Endodermal cell (in vitro differentiated cells): ENCODE data around the gene AKT1S1. TPM values are rescaled to one million over a fixed set of nuclear protein-coding genes. Genes with fewer than 3 reads are reported as not detected.

Experiments
- DNase-seq: peaks from one replicate; pipeline ENCODE4 v3.0.0-alpha.2; 2017
- H3K27ac ChIP-seq: 2 replicates; pipeline ENCODE4 v1.5.1; 2013; ENCODE audit warnings: mild to moderate bottlenecking, low read depth, low read length, moderate library complexity
- H3K27me3 ChIP-seq: 2 replicates; pipeline ENCODE4 v1.6.1; 2013; ENCODE audit warnings: mild to moderate bottlenecking, low read length, moderate library complexity; ENCODE audit not compliant: insufficient read depth, control insufficient read depth, poor library complexity, severe bottlenecking
- H3K36me3 ChIP-seq: 2 replicates; pipeline ENCODE4 v1.7.0; 2013; ENCODE audit warnings: mild to moderate bottlenecking, low read length, moderate library complexity; ENCODE audit not compliant: control insufficient read depth, insufficient read depth
- H3K4me1 ChIP-seq: one replicate; pipeline ENCODE4 v1.7.0; 2013; ENCODE audit warnings: low read length; ENCODE audit not compliant: control insufficient read depth, insufficient read depth
- H3K4me3 ChIP-seq: 2 replicates; pipeline ENCODE4 v1.5.1; 2013; ENCODE audit warnings: mild to moderate bottlenecking, low read length, moderate library complexity
- H3K9ac ChIP-seq: 2 replicates; pipeline ENCODE4 v1.6.1; 2013; ENCODE audit warnings: mild to moderate bottlenecking, low read length, moderate library complexity; ENCODE audit not compliant: poor library complexity, severe bottlenecking; ENCODE audit errors: extremely low read depth
- H3K9me3 ChIP-seq: 2 replicates; pipeline ENCODE4 v1.6.1; 2013; ENCODE audit warnings: mild to moderate bottlenecking, low read length, moderate library complexity; ENCODE audit not compliant: control insufficient read depth
- H3K27ac Mint-ChIP-seq: 2 replicates; pipeline ENCODE4 v1.8.0; 2020; ENCODE audit warnings: mixed read lengths
- H3K27me3 Mint-ChIP-seq: 2 replicates; pipeline ENCODE4 v1.8.0; 2021; ENCODE audit warnings: mild to moderate bottlenecking, mixed read lengths; ENCODE audit not compliant: insufficient read depth
- H3K36me3 Mint-ChIP-seq: 2 replicates; pipeline ENCODE4 v1.8.0; 2020; ENCODE audit warnings: low read depth, mixed read lengths
- H3K4me1 Mint-ChIP-seq: 2 replicates; pipeline ENCODE4 v1.8.0; 2020; ENCODE audit warnings: mixed read lengths
- H3K4me3 Mint-ChIP-seq: 2 replicates; pipeline ENCODE4 v1.8.0; 2020; ENCODE audit warnings: mild to moderate bottlenecking, moderate library complexity, mixed read lengths
- H3K9me3 Mint-ChIP-seq: 2 replicates; pipeline ENCODE4 v1.8.0; 2020; ENCODE audit warnings: mild to moderate bottlenecking, mixed read lengths
- WGBS, 2 experiments: methylation state at CpG; one replicate each; pipeline versions ENCODE4 v1.1.5 to v1.1.7; 2013; ENCODE audit warnings: missing lambda C conversion rate in 2 of 2, mixed read lengths in 1 of 2; ENCODE audit not compliant: insufficient coverage in 1 of 2, insufficient read length in 1 of 2; 5-methylcytosine and 5-hydroxymethylcytosine counted together
- total RNA-seq, 2 donors: library from RNA; stranded (reverse); fragmentation: NEBNext Ultra II Directional in 1 of 2; extraction: Animal tissue kit (Norgen Biotek cat#: 25700) in 1 of 2; gene quantifications; 2 replicates in 1 of 2; 3 replicates in 1 of 2; pipeline ENCODE4 v1.2.1, GENCODE V29; 2021
- TF ChIP-seq, protein P1 (sequence below): fragments of 200-600 bp; sonication (generic); conservative IDR thresholded peaks from 2 replicates; pipeline ENCODE4 v1.5.0; 2021; ENCODE audit warnings: antibody characterized with exemption, mild to moderate bottlenecking

AKT1S1 gene
- total RNA-seq, 2 donors from 2014 or later: 41.3 to 47.0 TPM

DNA sequence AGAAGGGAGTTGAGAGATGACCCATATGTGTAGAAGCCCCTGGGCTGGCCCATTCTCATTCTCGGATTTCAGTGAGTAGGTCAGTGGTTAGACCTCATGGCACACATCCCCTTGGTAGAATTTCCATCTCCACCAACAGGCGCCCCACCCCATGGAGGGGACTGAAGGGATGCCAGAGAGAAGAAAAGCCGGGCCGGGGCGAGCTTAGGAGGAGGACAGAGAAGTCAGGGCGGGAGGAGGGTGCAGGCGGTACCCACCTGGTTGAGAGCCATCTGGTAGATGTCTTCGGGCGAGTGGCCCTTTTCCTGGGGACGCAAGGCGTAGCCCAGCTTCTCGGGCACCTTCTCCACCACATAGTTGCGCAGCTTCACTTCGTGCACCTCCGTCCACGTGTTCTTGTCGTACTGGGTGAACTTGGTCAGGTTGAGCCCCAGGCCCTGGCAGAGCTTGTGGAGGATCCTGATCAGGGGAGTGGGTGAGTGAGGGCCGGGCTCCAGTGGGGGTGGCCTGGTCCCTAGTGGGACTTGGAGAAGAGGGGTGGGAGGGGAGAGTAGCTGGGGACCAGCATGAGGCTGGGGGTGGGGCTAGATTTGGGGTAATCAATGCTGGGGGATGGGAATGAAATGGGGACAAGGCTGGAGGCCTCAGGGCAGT, 17.0 kb upstream of the AKT1S1 start:
- Histone ChIP-seq H3K9ac (no peak overlapping the region), H3K9me3 (no peaks in the 10 kb centered on the region), H3K27ac (no peak overlapping the region), H3K36me3 (no peaks in the 10 kb centered on the region), H3K4me3 (no peak overlapping the region), H3K4me1 (no peaks in the 10 kb centered on the region), H3K27me3 (no peaks in the 10 kb centered on the region)
- Mint-ChIP-seq H3K9me3 (peaks cover 5% of the 10 kb centered on the region), H3K36me3 (peaks cover 3% of the 10 kb centered on the region), H3K27me3 (peaks cover 56% of the 10 kb centered on the region), H3K27ac (no peak overlapping the region), H3K4me3 (no peak overlapping the region), H3K4me1 (no peaks in the 10 kb centered on the region)
- TF ChIP-seq, protein P1, sequence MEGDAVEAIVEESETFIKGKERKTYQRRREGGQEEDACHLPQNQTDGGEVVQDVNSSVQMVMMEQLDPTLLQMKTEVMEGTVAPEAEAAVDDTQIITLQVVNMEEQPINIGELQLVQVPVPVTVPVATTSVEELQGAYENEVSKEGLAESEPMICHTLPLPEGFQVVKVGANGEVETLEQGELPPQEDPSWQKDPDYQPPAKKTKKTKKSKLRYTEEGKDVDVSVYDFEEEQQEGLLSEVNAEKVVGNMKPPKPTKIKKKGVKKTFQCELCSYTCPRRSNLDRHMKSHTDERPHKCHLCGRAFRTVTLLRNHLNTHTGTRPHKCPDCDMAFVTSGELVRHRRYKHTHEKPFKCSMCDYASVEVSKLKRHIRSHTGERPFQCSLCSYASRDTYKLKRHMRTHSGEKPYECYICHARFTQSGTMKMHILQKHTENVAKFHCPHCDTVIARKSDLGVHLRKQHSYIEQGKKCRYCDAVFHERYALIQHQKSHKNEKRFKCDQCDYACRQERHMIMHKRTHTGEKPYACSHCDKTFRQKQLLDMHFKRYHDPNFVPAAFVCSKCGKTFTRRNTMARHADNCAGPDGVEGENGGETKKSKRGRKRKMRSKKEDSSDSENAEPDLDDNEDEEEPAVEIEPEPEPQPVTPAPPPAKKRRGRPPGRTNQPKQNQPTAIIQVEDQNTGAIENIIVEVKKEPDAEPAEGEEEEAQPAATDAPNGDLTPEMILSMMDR: no peak
- WGBS, 2 experiments: 87 to 94% methylated on average over 7 to 18 of the region's 18 CpGs
- DNase-seq: no peak

DNA sequence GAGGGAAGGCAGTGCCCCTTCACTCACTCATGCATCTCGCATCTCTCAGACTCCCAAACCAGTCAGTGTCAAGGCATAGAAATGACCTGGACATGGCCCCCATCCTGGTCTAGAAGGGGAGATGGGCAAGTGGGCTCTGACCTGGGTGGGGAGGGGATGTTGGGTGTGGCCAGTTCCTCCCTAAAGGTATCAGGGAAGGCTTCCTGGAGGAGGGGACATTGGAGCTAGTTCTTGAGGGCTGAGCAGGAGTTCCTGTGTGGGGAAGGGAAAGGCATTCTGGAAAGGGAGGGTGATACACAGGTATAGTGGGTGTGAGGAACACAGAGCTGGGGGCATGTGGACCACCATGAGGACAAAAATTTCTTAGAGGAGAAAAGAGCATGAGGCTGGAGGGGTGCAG, 15.6 kb upstream of the AKT1S1 start:
- no peak overlapping the region for H3K27ac ChIP-seq
- no peaks in the 10 kb centered on the region for H3K4me1 ChIP-seq
- TF ChIP-seq, protein P1: no peak
- WGBS, 2 experiments: 100% methylated on average over 1 of the region's 1 CpG; no CpG with 5 or more reads in 1 of the 2 experiments
- Mint-ChIP-seq H3K4me3 (no peak overlapping the region), H3K36me3 (peaks cover 9% of the 10 kb centered on the region), H3K4me1 (no peaks in the 10 kb centered on the region), H3K9me3 (peaks cover 5% of the 10 kb centered on the region), H3K27me3 (peaks cover 58% of the 10 kb centered on the region), H3K27ac (no peak overlapping the region)
- no peaks in the 10 kb centered on the region for H3K27me3 ChIP-seq
- H3K9ac ChIP-seq: no peak overlapping the region
- DNase-seq: no peak
- H3K9me3 ChIP-seq: no peaks in the 10 kb centered on the region
- no peak overlapping the region for H3K4me3 ChIP-seq
- no peaks in the 10 kb centered on the region for H3K36me3 ChIP-seq

DNA sequence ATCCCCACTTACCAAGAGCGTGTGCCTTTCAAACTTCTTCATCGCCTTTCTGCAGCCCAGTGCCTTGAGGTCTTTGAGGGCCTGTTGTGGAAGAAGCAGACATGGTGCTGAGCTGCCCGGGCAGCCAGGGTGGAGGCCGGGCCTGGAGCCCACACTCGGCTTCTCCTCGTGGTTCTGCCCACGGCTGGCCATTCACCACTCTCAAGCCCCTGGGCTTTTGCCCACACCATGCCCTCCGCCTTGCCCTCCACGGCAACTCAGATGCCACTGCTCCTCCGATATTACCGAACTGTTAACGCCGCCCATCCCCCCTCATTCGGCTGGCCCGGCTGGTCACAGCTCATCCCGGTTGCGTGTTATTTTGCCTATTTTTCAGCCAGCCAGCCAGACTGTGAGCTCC, 14.2 kb upstream of the AKT1S1 start:
- Histone ChIP-seq H3K4me1 (no peaks in the 10 kb centered on the region), H3K4me3 (no peak overlapping the region), H3K27ac (no peak overlapping the region), H3K9me3 (no peaks in the 10 kb centered on the region), H3K27me3 (no peaks in the 10 kb centered on the region), H3K36me3 (peaks cover under 1% of the 10 kb centered on the region), H3K9ac (no peak overlapping the region)
- TF ChIP-seq, protein P1: no peak
- H3K4me3 Mint-ChIP-seq: no peak overlapping the region
- H3K4me1 Mint-ChIP-seq: no peaks in the 10 kb centered on the region
- no peak for DNase-seq
- 94 to 98% methylated on average over 8 to 17 of the region's 17 CpGs for WGBS, 2 experiments
- H3K36me3 Mint-ChIP-seq: peaks cover 11% of the 10 kb centered on the region
- peaks cover 5% of the 10 kb centered on the region for H3K9me3 Mint-ChIP-seq
- H3K27ac Mint-ChIP-seq: no peak overlapping the region
- H3K27me3 Mint-ChIP-seq: peaks cover 48% of the 10 kb centered on the region
